ENCODE measurements around the gene ESRRB.

The ESRRB gene

GRCh38 chr14:76408877-76409276 lies 32.9 kb downstream of the ESRRB start:
- DNase-seq, result no peak

- no peak for DNase-seq
These were observed 36.6 kb downstream of the ESRRB start for GRCh38 chr14:76412501-76412900.

DNA sequence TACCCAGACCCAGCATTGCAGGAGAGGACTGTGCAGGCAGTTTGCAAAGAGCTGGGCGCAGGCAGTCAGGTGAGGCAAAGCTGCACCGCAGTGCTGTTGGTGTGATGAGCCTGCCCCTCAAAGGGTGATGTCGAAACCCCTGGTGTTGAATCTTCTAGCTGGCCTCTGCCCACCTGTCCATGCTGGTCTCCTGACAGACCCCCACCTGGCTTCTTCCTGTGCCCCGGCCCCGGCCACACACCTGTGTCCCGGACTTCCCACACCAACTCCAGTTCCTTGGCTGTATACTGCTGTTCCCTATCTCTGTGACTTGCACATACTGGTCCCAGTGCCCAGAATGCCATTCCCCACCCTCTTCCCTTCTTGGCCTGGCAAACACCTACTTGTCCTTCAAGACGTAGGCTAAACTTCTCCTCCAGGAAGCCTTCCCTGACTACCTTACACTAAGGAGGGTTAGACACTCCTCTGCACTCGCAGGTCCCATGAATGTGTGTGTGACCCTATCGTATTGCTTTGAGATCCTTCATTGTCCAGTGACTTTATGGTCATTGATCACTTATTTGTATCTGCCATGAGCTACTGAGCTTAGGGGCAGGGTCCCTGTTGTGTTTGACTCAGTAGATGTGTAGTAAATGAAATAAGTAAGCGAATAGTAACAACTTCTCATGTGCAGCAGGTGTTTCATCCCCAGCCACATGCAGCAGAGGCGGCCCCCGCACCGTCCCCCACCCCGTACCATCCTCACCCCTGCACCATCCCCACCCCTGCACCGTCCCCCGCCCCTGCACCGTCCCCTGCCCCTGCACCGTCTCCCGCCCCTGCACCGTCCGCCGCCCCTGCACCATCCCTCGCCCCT lies 37.4 kb downstream of the ESRRB start:
- DNase-seq, result no peak

DNA sequence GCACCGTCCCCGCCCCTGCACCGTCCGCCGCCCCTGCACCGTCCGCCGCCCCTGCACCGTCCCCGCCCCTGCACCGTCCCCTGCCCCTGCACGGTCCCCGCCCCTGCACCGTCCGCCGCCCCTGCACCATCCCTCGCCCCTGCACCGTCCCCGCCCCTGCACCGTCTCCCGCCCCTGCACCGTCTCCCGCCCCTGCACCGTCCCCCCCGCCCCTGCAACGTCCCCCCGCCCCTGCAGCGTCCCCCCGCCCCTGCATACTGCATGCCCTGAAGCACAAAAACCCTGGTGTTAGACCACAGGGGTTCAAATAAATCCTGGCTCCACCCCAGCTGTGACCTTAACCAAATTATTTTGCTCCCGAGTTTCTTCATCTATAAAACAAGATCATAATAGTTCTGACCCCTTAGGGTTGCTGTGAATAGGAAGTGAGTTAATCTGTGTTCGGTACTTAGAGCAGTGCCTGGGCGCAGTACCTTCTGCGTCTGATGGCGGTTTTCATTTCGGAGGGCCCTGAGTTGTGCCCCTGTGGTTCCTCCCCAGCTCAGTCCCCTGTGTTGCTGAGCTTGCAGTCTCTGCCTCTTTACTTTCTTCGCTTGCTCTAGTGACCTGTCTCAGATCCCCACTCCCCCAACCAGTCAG lies 38.1 kb downstream of the ESRRB start:
- DNase-seq, result no peak

- DNase-seq, result no peak
These were observed 43.5 kb downstream of the ESRRB start for GRCh38 chr14:76419399-76419798.

- DNase-seq, result no peak
These were observed 44.9 kb downstream of the ESRRB start for GRCh38 chr14:76420827-76421226.

- no peak for DNase-seq
These were observed 45.7 kb downstream of the ESRRB start for GRCh38 chr14:76421662-76422061.

- no peak for DNase-seq
These were observed 46.7 kb downstream of the ESRRB start for GRCh38 chr14:76422662-76423061.

DNA sequence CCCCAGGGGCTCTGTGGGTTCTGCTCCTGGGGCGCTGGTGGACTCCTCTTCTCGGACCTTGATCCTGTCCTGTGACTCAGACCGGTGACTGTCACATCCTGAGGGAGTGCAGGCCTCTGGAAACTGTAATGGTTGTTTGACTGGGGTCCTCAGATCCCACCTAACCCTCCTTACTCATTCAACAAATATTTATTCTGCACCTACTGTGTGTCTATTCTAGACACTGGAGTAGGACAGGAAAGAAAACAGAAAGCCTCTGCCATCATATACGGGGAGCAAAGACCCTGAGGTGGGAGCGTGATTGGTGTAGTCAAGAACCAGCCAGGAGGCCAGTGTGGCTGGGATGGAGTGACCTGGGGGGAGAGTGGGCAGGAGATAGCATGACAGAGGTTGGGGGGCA lies 47.6 kb downstream of the ESRRB start:
- DNase-seq, result no peak

DNA sequence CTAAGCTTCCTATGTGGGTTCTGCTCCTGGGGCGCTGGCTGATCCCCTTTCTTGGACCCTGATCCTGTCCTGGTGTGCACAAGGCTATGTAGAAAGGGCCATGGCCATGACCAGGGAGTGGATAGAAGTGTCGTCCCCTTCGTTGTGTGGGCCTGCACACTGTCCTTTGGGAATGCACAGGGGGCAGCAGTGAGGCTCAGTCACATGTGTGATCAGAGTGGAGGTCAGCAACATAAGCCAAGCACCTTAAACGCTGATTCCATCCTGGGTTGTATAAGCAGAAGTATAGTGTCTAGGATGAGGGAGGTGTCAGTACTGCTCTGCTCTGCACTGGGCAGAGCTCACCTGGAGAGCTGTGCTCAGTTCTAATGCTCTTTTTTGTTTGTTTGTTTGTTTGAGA lies 48.4 kb downstream of the ESRRB start:
- DNase-seq, result no peak

GRCh38 chr14:76426161-76426696 lies 50.3 kb downstream of the ESRRB start:
- DNase-seq, result no peak

DNA sequence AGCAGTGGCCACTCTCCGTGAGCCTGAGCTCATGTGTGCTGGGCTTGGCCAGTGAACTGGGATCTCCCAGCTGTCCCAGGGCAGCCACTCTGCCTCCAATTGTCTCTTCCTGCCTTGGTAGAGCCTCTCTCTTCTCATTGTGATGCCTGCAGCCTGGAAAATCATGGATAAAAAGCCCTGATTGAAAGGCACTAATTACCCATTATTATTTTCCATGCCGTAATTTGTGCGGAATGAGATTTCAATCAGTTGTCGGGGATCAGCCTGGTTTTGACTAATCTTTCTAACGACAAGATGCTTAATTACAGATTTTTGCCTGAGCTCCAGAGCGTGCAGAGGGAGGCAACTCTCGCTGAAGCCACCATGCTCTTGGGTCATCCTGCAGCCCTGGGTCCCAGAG lies 52.7 kb downstream of the ESRRB start:
- peak; percentile 19 for DNase-seq

GRCh38 chr14:76430017-76430416 lies 54.1 kb downstream of the ESRRB start:
- no peak for DNase-seq

DNA sequence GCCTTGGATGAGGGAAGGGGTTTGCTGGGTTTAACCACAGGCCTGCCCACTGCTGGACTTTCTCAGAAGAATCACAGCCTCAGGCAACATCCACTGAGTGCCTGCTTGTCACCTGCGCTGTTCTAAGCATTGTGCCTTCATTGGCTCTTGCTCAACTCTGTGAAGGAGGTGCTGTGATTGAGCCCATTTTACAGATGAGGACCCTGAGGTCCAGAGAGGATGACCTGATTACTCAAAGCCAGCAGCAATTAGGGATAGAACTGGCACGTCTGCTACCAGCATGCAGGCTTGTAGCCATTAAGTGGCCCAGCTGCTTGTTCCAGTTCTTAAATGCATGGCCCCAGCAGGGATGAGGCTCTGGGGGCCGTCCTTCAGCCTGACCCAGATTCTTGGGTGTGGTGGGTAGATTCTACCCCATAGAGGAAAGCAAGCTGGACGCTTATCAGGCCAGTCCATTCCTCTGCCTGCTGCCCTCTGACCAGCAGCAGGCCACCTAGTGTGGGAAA lies 54.6 kb downstream of the ESRRB start:
- no peak for DNase-seq

DNA sequence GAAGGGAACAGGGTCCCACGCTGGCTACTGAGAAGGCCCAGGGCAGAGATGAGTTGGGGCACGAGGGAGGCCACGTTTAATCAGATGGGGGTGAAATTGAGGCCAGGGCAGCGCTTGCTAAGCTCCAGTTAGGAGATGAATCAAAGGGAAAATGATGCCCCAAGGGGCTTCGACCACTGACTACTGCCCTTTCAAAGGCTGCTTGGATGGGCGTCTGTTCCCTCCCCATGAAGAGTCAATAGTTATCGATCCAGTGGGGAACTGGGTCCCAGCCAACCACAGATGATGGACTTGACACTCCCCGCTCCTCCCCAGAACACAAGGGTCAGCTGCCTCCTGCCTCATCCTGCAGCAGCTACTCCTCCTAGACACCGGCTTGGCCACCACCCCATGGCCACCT lies 55.6 kb downstream of the ESRRB start:
- DNase-seq, result no peak

- no peak for DNase-seq
These were observed 57.2 kb downstream of the ESRRB start for GRCh38 chr14:76432827-76433752.

DNA sequence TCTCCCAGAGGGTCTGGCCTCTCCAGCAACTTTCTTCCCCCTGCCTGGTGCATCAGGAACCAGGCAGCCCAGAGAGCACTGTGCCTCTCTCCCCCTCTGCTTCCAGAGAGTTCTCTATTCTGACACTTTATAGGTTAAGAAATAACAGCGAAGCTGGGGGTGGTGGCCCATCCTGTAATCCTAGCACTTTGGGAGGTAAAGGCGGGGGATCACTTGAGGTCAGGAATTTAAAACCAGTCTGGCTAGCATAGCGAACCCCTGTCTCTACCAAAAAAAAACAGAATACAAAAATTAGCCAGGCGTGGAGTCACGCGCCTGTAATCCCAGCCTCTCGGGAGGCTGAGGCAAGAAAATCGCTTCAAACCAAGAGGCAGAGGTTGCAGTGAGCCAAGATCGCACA lies 58.3 kb downstream of the ESRRB start:
- DNase-seq, result no peak

DNA sequence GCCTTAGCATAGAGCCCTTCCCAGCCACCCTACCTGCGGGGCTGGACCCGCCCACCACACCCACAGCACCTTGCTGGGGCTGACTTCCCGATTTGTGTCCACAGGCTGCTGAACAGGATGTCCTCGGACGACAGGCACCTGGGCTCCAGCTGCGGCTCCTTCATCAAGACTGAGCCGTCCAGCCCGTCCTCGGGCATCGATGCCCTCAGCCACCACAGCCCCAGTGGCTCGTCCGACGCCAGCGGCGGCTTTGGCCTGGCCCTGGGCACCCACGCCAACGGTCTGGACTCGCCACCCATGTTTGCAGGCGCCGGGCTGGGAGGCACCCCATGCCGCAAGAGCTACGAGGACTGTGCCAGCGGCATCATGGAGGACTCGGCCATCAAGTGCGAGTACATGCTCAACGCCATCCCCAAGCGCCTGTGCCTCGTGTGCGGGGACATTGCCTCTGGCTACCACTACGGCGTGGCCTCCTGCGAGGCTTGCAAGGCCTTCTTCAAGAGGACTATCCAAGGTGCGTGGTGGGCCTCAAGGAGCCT lies 63.4 kb downstream of the ESRRB start:
- no peak for DNase-seq

DNA sequence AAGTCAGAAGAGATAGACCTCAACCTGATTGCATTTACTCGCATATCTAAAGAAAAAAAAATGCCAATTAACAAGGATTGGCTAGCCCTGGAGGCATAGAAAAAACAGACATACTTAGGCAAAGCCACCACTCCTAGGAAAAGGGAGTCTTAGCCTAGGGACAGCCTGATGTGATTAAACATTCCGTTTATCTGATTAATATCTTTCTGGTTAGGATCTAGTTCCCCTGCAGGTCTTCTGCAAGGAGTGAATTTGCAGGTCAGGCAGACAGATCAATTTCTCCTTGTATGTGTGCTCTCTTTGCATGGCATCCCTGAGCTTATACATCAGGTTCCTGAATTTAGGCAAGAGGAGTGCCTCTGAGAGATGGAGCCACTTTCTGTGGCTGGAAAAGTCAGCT lies 70.5 kb downstream of the ESRRB start:
- DNase-seq, result no peak

GRCh38 chr14:76446921-76447320 lies 71.0 kb downstream of the ESRRB start:
- DNase-seq, result no peak

DNA sequence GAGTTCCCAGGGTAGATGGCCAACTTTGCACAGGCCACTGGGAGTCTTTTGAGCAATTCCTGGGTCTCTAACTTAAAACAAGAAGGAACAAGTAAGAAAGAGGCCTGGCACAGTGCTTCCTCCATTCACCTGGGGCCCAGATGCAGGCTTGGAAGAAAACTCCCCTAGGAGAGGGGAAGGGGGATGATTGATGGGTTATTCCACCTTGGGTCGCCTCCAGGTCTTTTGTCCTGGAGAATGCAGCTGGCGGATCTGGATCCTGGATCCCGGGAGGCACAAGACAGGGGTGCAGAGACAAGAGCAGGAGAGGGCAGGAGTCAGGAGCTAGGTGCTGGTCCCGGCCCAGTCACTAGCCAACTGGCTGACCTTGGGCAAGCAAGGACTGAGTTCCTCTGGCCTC lies 74.5 kb downstream of the ESRRB start:
- DNase-seq, result no peak

GRCh38 chr14:76456200-76456599 lies 80.3 kb downstream of the ESRRB start:
- DNase-seq, result peak; percentile 10

All from COR-L47 (cell line).